Suppressor macrophage treated with lipopolysaccharide for 4 hours (primary cell): ENCODE data around the gene MAL.
A peak's percentile ranks its signal among the peaks of the same experiment; 100 is the strongest.
"Not testable (repeated sequence)": the region's sequence is repeated elsewhere in the genome, so short reads cannot be mapped to it uniquely, and the experiment has no call there.

Experiments
- DNase-seq: peaks from one replicate; pipeline ENCODE4 v3.0.0-alpha.2; 2020

Gene MAL

DNA sequence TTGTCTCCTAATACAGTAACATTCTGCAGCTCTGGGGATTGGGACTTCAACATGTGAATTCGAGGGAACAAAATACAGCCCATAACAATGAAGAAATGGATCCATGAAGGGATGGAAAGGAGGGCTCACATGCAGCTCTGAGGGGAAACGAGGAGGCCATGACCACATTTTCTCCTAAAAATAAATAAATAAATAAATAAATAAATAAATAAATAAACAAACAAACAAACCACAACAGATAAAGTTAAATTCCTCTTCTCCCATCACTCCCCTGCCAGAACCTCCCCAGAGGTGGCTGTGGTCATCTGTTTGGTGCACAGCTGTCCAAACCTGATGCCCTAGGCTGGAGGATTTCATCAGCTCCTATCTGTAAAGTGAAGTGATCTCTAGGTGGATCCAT lies 42.7 kb downstream of the MAL start:
- DNase-seq, result no peak

- DNase-seq, result no peak
These were observed 44.0 kb downstream of the MAL start for GRCh38 chr2:95069465-95069864.

- no peak for DNase-seq
These were observed 46.3 kb downstream of the MAL start for GRCh38 chr2:95071856-95072255.

DNA sequence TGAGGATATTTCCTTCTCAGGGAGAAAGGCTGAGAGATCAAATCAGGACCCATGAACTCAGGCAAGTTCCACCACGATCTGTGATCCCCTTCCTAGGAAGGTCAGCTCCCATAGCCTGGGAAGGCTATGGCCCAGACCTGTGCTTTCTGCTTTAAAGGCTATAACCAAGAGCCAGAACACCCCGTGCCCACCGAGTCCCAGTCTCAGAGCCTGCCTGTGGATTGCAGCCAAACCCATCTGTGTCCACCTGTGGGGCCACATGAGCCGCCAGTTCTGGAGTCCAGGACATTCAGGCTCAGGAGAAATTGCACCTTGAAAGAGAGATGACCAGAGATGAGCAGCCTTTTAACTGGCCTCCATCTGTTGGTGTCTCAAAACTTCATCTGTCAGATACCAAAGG lies 46.9 kb downstream of the MAL start:
- DNase-seq, result no peak

DNA sequence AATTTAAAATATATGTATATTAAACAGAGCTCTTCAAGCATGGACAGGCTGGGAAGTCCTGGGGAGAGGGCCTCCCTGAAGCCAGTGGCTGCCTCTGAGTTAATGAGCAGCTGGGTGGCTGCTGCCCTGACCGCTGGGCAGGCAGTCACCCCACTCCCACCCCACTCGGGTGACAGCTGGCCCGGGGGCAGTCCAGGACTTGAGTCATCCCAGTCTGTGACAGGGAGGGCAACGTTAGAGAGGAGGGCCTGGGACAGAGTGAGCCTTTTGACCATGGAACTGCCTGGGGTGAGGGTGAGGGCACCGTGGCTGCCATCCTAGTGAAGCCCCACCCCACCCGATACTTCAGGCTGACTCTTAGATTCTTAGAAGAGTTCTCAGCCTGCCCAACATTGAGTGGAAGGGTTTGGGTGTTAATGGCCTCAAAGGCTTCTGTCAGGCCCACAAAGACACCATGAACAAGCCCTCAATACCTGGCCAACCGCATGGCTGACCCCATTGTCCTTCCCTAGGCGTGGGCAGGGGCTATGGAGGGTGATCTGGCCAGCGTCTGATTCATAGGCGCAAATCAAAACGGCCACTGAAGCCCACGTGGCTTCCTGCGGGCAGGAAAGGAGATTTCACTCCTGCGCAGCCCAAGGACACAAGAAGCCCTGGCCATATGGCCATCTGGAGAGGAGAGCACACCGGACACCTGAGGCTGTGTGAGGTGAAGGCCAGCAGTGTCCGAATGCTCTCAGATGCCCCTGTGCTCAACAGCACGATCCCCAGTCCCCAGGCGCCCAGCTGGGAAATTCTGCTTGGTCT lies 48.6 kb downstream of the MAL start:
- DNase-seq, result no peak

- DNase-seq, result no peak
These were observed 49.3 kb downstream of the MAL start for GRCh38 chr2:95074663-95075439.

GRCh38 chr2:95075440-95076132 lies 50.1 kb downstream of the MAL start:
- no peak for DNase-seq

DNA sequence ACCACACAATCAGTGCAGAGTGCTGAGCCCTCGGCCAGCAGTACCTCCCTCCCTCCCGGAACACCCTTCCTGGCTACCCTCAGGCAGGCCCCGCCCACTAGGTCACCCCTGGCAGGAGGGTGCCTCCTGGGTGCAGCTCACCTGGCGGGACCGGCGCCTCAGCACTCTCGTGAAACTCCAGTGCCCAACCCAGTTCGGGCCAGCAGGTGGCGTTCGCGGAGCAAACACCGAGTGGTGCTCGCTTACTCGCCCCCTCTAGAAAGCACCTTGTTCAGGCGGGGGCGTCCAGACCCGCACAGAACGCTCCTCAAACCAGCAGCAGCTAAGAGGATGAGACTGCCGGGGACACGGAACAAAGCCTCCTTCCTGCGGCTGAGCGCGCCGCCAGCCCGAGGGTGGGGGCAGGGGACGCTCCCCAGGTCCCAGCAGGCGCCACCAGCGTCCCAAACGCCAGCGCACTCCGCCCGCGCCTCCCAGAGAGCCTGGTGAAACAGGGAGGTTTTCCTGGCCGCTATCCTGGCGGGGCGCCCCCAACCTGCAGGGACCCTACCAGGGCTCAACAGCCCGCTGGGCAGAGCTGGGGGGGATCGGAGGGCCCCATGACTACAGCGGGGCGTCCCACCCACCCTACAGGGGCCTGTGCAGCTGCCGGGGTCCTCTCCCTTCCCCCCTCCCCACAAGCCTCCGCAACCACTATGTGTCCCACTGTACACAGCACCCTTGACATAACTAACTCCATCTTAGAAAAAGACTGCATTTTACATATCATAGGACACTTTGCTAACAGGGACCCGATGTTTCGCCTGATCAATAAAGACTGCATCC lies 51.4 kb downstream of the MAL start:
- peak; percentile 56 for DNase-seq

GRCh38 chr2:95077530-95077825 lies 52.0 kb downstream of the MAL start:
- DNase-seq, result no peak

GRCh38 chr2:95077861-95078603 lies 52.5 kb downstream of the MAL start:
- no peak for DNase-seq

DNA sequence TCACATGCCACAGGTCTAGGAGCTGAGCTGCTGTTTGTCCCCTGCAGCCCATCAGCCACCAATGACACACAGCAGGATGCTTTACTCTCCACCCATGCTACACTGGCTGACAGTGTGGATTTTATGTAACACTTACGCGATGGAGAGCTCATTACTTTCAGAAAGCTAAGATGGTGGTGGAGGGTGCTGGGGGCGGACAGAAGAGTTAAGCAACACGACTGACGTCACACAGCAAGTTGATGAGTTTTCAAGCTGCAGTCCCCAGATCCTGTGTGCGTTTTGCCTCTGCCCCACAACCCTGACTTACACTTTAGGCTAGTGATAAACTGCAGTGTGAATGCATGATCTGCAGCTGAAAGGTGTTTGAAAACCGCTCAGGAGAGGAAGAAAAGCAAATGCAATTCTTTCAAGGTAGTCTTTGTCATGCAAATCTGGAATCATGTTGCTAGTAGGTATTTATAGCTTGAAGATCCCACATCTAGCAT lies 53.7 kb downstream of the MAL start:
- peak; percentile 6 for DNase-seq

DNA sequence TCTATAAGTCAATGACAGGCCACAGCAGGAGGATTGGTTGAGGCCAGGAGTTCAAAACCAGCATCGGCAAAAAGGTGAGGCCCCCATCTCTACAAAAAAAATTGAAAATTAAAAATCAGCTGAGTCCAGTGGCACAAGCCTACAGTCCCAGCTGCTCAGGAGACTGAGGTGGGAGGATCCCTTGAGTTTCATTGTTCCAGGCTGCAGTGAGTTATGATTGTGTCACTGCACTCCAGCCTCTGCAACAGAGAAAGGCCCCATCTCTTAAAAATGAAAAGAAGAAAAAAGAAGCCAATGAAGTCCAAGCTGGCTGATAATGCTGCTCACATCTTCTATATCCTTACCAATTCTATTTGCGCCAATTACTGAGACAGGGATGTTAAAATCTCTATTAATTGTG lies 57.0 kb downstream of the MAL start:
- no peak for DNase-seq

DNA sequence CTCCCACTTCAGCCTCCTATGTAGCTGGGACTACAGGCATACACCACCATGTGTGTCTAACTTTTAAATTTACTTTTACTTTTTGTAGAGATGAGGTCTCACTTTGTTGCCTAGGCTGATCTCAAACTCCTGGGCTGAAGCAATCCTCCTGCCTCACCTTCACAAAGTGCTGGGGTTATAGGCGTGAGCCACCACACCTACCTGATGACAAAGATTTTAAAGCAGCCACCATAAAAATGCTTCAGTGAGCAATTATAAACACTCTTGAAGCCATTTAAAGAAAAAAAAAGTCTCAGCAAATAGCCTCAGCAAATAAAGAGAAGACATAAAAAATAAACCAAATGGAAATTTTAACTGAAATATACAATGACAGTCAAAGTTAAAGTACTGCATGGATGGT lies 60.5 kb downstream of the MAL start:
- no peak for DNase-seq

- DNase-seq, result no peak
These were observed 61.9 kb downstream of the MAL start for GRCh38 chr2:95087379-95087778.

DNA sequence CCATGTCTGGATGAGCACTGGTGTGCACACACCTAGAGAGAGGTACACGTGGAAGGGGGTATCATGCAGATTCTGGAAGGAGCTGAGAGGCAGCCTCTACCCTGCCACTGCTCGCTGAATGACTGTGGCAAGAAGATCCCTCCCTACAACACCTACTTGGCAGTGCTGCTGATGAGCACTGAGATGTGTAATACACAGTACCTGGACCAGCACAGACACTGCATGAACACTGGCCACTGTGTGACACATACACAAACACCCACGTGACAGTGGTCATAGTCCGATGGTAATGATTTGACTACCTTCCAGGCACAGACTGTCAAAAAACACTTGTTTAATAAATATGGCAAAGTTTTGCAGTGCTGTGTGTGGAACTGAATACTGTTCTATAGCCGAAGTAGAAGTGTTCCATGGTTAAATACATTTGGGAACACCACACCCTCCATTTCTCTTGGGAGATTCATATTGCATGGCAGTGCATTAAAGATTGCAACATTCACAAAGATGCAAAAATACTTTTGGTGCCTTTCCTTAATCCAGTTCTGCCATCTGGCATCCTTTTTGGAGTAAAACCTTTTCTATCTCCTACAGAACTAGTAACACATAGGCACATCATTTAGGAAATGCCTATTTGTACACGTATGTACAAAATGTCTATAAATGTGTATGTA lies 66.5 kb downstream of the MAL start:
- no peak for DNase-seq

GRCh38 chr2:95098273-95098672 lies 72.8 kb downstream of the MAL start:
- DNase-seq, result not testable (repeated sequence)

DNA sequence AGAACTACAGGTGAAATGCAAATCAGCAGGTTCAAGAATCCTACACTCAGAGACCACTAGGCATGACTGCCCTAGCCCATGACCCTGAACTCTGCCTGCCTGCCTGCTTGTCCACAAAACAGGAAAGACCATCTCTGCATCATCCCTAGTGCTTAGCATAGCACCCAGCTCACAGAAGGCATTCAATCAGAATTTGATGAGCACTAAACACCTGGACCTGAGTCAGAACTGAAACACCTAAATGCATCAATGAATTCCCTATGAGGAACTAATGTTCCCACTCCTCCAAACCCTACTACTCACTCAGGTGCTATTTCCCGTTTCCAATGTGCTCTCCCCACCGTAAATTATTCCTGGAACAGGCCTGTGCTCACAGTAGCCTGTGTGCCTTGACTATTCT lies 74.4 kb downstream of the MAL start:
- no peak for DNase-seq
